GM12878 (cell line): ENCODE results near the gene NUDT1. TPM values are rescaled to one million over a fixed set of nuclear protein-coding genes. Genes with fewer than 3 reads are reported as not detected.

Experiments used
- ATAC-seq: fragments of 200-7000 bp; cut with Tn5 transposase; 3 replicates; pipeline ENCODE4 v1.9.1; 2020; ENCODE audit warnings: mild to moderate bottlenecking, moderate library complexity
- BruUV-seq: library from RNA; stranded (reverse); fragments of 400-500 nt; replicated peaks from 2 replicates; lab custom pipeline; 2021; lab: Mats Ljungman, UMichigan
- CTCF ChIA-PET: fragments of 300-600 bp; sonication (Branson Sonifier 250); formaldehyde crosslinking; extraction: SDS; loops from one replicate; lab custom pipeline; 2021; ENCODE audit warnings: inconsistent platforms; lab: Yijun Ruan, JAX
- POLR2A ChIA-PET: fragments of 350-600 bp; formaldehyde crosslinking; extraction: SDS; loops from one replicate; lab custom pipeline; 2021; ENCODE audit warnings: inconsistent platforms; lab: Charles Lee
- RAD21 ChIA-PET: fragments of 300-600 bp; sonication (Branson Sonifier 250); formaldehyde crosslinking; loops from one replicate; lab custom pipeline; 2023; ENCODE audit warnings: antibody characterized with exemption; ENCODE audit not compliant: unreplicated experiment; lab: Charles Lee
- SMC1A ChIA-PET: fragments of 300-600 bp; sonication (Branson Sonifier 250); formaldehyde crosslinking; loops from one replicate; lab custom pipeline; 2023; ENCODE audit not compliant: unreplicated experiment, uncharacterized antibody; lab: Charles Lee
- DNase-seq: peaks from one replicate; pipeline ENCODE4 v3.0.0-alpha.2; 2011; ENCODE audit warnings: low read depth, low spot score
- FAIRE-seq: peaks from 3 replicates; lab custom pipeline; 2011; peaks lifted over from hg19 to GRCh38; lab: Jason Lieb, UNC
- H2AFZ ChIP-seq: 2 replicates; pipeline ENCODE4 v1.6.0; 2011; ENCODE audit warnings: low read depth, low read length, control low read depth; ENCODE audit not compliant: control insufficient read depth
- H3K27ac ChIP-seq: 2 replicates; pipeline ENCODE4 v1.5.1; 2011; ENCODE audit warnings: control low read depth; ENCODE audit not compliant: control insufficient read depth, insufficient read depth
- H3K27me3 ChIP-seq, 2 experiments: replicated peaks in 1 of 2; 2 replicates each; pipeline versions ENCODE4 v1.6.0 to v1.6.1; 2011; ENCODE audit warnings: low read length in 1 of 2; ENCODE audit not compliant: control insufficient read depth in 2 of 2, insufficient read depth in 2 of 2
- H3K36me3 ChIP-seq, 2 experiments: 2 replicates each; pipeline ENCODE4 v1.5.1; 2011; ENCODE audit warnings: low read length in 1 of 2; ENCODE audit not compliant: control insufficient read depth in 2 of 2, insufficient read depth in 2 of 2
- H3K4me1 ChIP-seq: 2 replicates; pipeline ENCODE4 v1.6.1; 2011; ENCODE audit warnings: mild to moderate bottlenecking, low read length, moderate library complexity, mixed read lengths; ENCODE audit not compliant: control insufficient read depth, insufficient read depth
- H3K4me2 ChIP-seq: 2 replicates; pipeline ENCODE4 v1.6.0; 2011; ENCODE audit warnings: control low read depth; ENCODE audit not compliant: control insufficient read depth, insufficient read depth
- H3K4me3 ChIP-seq: fragments of 200-600 bp; sonication (generic); 2 replicates; pipeline ENCODE4 v1.5.1; 2016
- H3K79me2 ChIP-seq: 2 replicates; pipeline ENCODE4 v1.6.0; 2011; ENCODE audit warnings: low read length; ENCODE audit not compliant: control insufficient read depth, insufficient read depth
- H3K9ac ChIP-seq: 2 replicates; pipeline ENCODE4 v1.8.0; 2011; ENCODE audit warnings: low read length, control low read depth, mixed read lengths; ENCODE audit not compliant: control insufficient read depth, insufficient read depth
- H3K9me3 ChIP-seq: replicated peaks from 3 replicates; pipeline ENCODE4 v1.5.1; 2011; ENCODE audit warnings: mild to moderate bottlenecking, low read length; ENCODE audit not compliant: control insufficient read depth, insufficient read depth
- H4K20me1 ChIP-seq: 2 replicates; pipeline ENCODE4 v1.6.0; 2011; ENCODE audit not compliant: control insufficient read depth, insufficient read depth
- FOS ChIP-seq: IDR thresholded peaks from 3 replicates; pipeline ENCODE4 v1.6.1; 2011; ENCODE audit warnings: borderline replicate concordance; ENCODE audit not compliant: insufficient read length; ENCODE audit errors: extremely low read depth
- GABPA ChIP-seq: IDR thresholded peaks from 2 replicates; pipeline ENCODE4 v1.6.1; 2014; ENCODE audit warnings: antibody characterized with exemption, low read depth, mild to moderate bottlenecking, inconsistent platforms
- NBN ChIP-seq: fragments of 450-650 bp; IDR thresholded peaks from 2 replicates; pipeline ENCODE4 v1.6.1; 2016
- NFXL1 ChIP-seq: fragments of 450-650 bp; IDR thresholded peaks from 2 replicates; pipeline ENCODE4 v1.6.1; 2017; ENCODE audit warnings: antibody characterized with exemption, mild to moderate bottlenecking, borderline replicate concordance
- RUNX3 ChIP-seq: IDR thresholded peaks from 2 replicates; pipeline ENCODE4 v1.6.1; 2012; ENCODE audit warnings: low read length, inconsistent platforms
- SREBF1 ChIP-seq: IDR thresholded peaks from 2 replicates; pipeline ENCODE4 v1.6.1; 2012; ENCODE audit warnings: mild to moderate bottlenecking, low read length
- SUZ12 ChIP-seq: fragments of 200-600 bp; sonication (generic); IDR thresholded peaks from one replicate; pipeline ENCODE4 v1.6.1; 2018; ENCODE audit warnings: antibody characterized with exemption, mild to moderate bottlenecking; ENCODE audit not compliant: unreplicated experiment
- TAF1 ChIP-seq: IDR thresholded peaks from 2 replicates; pipeline ENCODE4 v1.6.1; 2011; ENCODE audit warnings: mild to moderate bottlenecking, low read depth, low read length, borderline replicate concordance
- TCF3 ChIP-seq: IDR thresholded peaks from 2 replicates; pipeline ENCODE4 v1.6.1; 2012; ENCODE audit warnings: low read depth, mild to moderate bottlenecking, low read length, borderline replicate concordance; ENCODE audit not compliant: insufficient read depth
- WGBS: methylation state at CpG from one replicate; pipeline ENCODE4 v1.1.6; 2016; ENCODE audit warnings: low lambda C conversion rate; ENCODE audit not compliant: insufficient replicate concordance, insufficient coverage; ENCODE audit errors: missing lambda C conversion rate; 5-methylcytosine and 5-hydroxymethylcytosine counted together
- in situ Hi-C: fragments of 300-500 bp; cut with MboI; formaldehyde crosslinking; loops from 9 replicates; pipeline ENCODE4 v1.14.3; 2018; ENCODE audit warnings: mixed read lengths
- intact Hi-C: fragments of 100-400 bp; cut with micrococcal nuclease; formaldehyde crosslinking; loops from one replicate; pipeline ENCODE4 v1.14.2; 2022; ENCODE audit not compliant: unreplicated experiment
- polyA plus RNA-seq, 11 experiments: library from polyadenylated mRNA; depleted of rRNA in 4 of 11; unstranded in 6 of 11; stranded (reverse) in 5 of 11; fragments of >200 nt; fragmentation: Nextera tagmentation in 4 of 11; fragmentation: Illumina TruSeq in 1 of 11; extraction: Ambion mirVana in 4 of 11; extraction: Trizol in 1 of 11; gene quantifications; 1 replicate in 1 of 11; 2 replicates in 10 of 11; pipeline versions ENCODE4 v1.2.1 to v1.2.3, GENCODE V29; 2011 to 2016; ENCODE audit warnings: inconsistent platforms in 2 of 11, missing spikeins in 2 of 11, low read depth in 1 of 11
- total RNA-seq, 4 experiments: library from RNA; depleted of rRNA in 3 of 4; stranded (reverse); fragments of >200 nt in 3 of 4; fragmentation: Illumina TruSeq in 1 of 4; extraction: Trizol in 1 of 4; gene quantifications; 2 replicates each; pipeline versions ENCODE4 v1.2.1 to v1.2.3, GENCODE V29; 2013 to 2021
- TF ChIP-seq, protein P1 (sequence below): fragments of 450-650 bp; IDR thresholded peaks from 2 replicates; pipeline ENCODE4 v1.6.1; 2016; ENCODE audit warnings: mild to moderate bottlenecking
- TF ChIP-seq, protein P2 (sequence below): fragments of 450-650 bp; IDR thresholded peaks from 2 replicates; pipeline ENCODE4 v1.6.1; 2018; ENCODE audit warnings: borderline replicate concordance, mild to moderate bottlenecking; ENCODE audit not compliant: partially characterized antibody

The NUDT1 gene
- total and polyA plus RNA-seq, 10 of the 15 experiments (the other 5 are each of a cell fraction or from before 2014, with no cell fraction given): 7.7 to 122 (median 59.2) TPM

DNA sequence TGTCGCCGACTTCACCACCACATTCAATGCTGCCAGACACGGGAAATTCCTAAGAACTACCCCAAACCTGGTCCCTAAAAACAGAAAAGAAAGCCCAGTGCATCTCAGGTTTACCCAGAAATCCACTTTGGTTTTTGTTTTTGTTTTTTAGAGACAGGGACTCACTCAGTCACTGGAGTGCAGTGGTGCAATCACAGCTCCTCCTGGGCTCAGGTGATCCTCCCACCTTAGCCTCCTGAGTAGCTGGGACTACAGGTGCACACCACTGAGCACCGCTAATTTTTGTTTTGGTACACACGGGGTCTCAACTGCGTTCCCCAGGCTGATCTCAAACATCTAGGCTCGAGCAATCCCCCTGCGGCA, 32.1 kb upstream of the NUDT1 start:
- POLR2A ChIA-PET: interaction anchor here (0.9 to 1.0 kb wide), 2 partner anchors 28 to 110 kb away, joined by 3 to 5 read pairs; no protein-coding TSS in a partner anchor
- WGBS: 51% methylated on average over 8 of the region's 8 CpGs
- H3K4me2 ChIP-seq: no peak overlapping the region; the same call in 1 of the 2 replicates
- H4K20me1 ChIP-seq: no peaks in the 10 kb centered on the region
- no peak for DNase-seq
- H3K9ac ChIP-seq: no peak overlapping the region
- H3K4me1 ChIP-seq: peaks cover 11% of the 10 kb centered on the region
- peaks cover 3% of the 10 kb centered on the region for H3K79me2 ChIP-seq
- intact Hi-C loops: loop anchor here (1.0 to 10.0 kb wide), 4 partner anchors 138 to 631 kb away; no protein-coding TSS in a partner anchor
- in situ Hi-C loops: loop anchor here (5.0 to 10.0 kb wide), 2 partner anchors 545 to 638 kb away; partner anchors contain the start of gene PSMG3
- H3K4me3 ChIP-seq: no peak overlapping the region
- H3K27me3 ChIP-seq: no peaks in the 10 kb centered on the region
- TF ChIP-seq SUZ12 (no peak), TAF1 (no peak), NBN (0 out of 2 replicates have a peak, but pooled peaks have one; percentile 9), TCF3 (no peak)
- TF ChIP-seq, all 136 proteins: peak for 1
- H3K36me3 ChIP-seq: peaks cover 16 to 38% of the 10 kb centered on the region in 2 experiments
- no peaks in the 10 kb centered on the region for H3K9me3 ChIP-seq
- no TSS peak for BruUV-seq
- ATAC-seq: peak; percentile 58
- H2AFZ ChIP-seq: no peak overlapping the region
- H3K27ac ChIP-seq: peak overlapping the region; percentile 45; the same call in 1 of the 2 replicates
- ChIA-PET CTCF (interaction anchor here (0.8 to 5.3 kb wide), 17 partner anchors 9 to 705 kb away, joined by 3 to 45 read pairs (median 4); no protein-coding TSS in a partner anchor), SMC1A (interaction anchor here (0.8 to 2.3 kb wide), 8 partner anchors 15 to 172 kb away, joined by 3 to 10 read pairs (median 4); no protein-coding TSS in a partner anchor), RAD21 (interaction anchor here (0.6 to 2.5 kb wide), 13 partner anchors 15 to 629 kb away, joined by 3 to 23 read pairs (median 4); partner anchors contain the start of gene EIF3B)
- no peak for FAIRE-seq

DNA sequence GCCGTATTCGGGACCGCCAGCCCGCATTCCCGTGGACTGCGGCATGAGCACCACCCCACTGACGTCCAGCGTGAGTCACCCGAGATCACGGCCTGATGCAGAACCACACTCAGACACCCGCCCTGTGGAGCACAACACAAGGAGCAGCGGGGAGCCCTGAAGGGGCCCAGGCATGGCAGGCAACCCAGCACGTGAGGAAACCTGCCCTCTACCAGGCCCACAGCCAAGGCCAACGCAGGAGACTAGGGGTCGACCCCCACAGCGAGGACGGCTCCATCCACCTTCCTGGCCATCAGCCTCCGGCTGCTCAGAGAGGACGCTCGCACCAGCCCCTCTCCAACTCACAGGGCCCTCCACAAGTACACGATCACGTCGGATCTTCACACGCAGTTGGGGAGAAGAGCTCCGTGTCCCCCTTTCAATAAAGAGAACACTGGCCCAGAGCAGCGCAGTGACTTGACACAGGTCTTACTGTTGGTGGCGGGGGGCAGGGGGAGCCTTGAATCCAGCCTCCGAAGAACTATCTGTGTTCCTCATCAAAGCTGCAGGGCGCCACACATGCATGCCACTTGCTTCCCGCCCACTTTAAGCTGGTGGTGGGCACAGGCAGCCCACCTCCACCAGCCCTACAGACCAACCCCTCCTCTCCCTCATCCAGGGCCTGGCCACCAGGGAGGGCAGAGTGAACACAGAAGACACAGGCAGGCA, 31.3 kb upstream of the NUDT1 start:
- Histone ChIP-seq H3K27ac (no peak overlapping the region), H3K9me3 (no peaks in the 10 kb centered on the region), H3K27me3 (no peaks in the 10 kb centered on the region), H2AFZ (no peak overlapping the region), H3K4me3 (no peak overlapping the region), H4K20me1 (no peaks in the 10 kb centered on the region), H3K4me1 (peaks cover 11% of the 10 kb centered on the region), H3K36me3 (peaks cover 20 to 39% of the 10 kb centered on the region in 2 experiments), H3K4me2 (no peak overlapping the region), H3K79me2 (peaks cover 3% of the 10 kb centered on the region), H3K9ac (no peak overlapping the region)
- no peak for DNase-seq
- 93% methylated on average over 30 of the region's 30 CpGs for WGBS
- ChIA-PET CTCF (interaction anchor here (1.5 to 5.3 kb wide), 5 partner anchors 15 to 706 kb away, joined by 3 to 45 read pairs (median 22); no protein-coding TSS in a partner anchor), RAD21 (interaction anchor here (1.5 kb wide), 1 partner anchor 28 kb away, joined by 8 read pairs; no protein-coding TSS in a partner anchor), POLR2A (no interaction called here), SMC1A (interaction anchor here (0.9 to 2.3 kb wide), 7 partner anchors 16 to 145 kb away, joined by 3 to 10 read pairs (median 4); no protein-coding TSS in a partner anchor)
- in situ Hi-C loops (loop anchor here (5.0 to 10.0 kb wide), 2 partner anchors 546 to 638 kb away; partner anchors contain the start of gene PSMG3), intact Hi-C loops (no loop called here)
- FAIRE-seq: no peak
- BruUV-seq: no TSS peak
- no peak for ATAC-seq
- no peak for TF ChIP-seq FOS
- TF ChIP-seq, protein P1, sequence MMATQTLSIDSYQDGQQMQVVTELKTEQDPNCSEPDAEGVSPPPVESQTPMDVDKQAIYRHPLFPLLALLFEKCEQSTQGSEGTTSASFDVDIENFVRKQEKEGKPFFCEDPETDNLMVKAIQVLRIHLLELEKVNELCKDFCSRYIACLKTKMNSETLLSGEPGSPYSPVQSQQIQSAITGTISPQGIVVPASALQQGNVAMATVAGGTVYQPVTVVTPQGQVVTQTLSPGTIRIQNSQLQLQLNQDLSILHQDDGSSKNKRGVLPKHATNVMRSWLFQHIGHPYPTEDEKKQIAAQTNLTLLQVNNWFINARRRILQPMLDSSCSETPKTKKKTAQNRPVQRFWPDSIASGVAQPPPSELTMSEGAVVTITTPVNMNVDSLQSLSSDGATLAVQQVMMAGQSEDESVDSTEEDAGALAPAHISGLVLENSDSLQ: no peak
- TF ChIP-seq GABPA: no peak
- TF ChIP-seq SREBF1: no peak
- TF ChIP-seq, protein P2, sequence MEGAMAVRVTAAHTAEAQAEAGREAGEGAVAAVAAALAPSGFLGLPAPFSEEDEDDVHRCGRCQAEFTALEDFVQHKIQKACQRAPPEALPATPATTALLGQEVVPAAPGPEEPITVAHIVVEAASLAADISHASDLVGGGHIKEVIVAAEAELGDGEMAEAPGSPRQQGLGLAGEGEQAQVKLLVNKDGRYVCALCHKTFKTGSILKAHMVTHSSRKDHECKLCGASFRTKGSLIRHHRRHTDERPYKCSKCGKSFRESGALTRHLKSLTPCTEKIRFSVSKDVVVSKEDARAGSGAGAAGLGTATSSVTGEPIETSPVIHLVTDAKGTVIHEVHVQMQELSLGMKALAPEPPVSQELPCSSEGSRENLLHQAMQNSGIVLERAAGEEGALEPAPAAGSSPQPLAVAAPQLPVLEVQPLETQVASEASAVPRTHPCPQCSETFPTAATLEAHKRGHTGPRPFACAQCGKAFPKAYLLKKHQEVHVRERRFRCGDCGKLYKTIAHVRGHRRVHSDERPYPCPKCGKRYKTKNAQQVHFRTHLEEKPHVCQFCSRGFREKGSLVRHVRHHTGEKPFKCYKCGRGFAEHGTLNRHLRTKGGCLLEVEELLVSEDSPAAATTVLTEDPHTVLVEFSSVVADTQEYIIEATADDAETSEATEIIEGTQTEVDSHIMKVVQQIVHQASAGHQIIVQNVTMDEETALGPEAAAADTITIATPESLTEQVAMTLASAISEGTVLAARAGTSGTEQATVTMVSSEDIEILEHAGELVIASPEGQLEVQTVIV: no peak
- no peak for TF ChIP-seq NFXL1
- no peak for TF ChIP-seq RUNX3
